ENCODE measurements around the gene RAB5IF. TPM values are rescaled to one million over a fixed set of nuclear protein-coding genes. Genes with fewer than 3 reads are reported as not detected.
A peak's percentile ranks its signal among the peaks of the same experiment; 100 is the strongest.

Gene RAB5IF
- total and polyA plus RNA-seq, 9 of the 15 experiments (the other 6 are each of a cell fraction or from before 2014, with no cell fraction given) = 26.5 to 198 (median 134) TPM

DNA sequence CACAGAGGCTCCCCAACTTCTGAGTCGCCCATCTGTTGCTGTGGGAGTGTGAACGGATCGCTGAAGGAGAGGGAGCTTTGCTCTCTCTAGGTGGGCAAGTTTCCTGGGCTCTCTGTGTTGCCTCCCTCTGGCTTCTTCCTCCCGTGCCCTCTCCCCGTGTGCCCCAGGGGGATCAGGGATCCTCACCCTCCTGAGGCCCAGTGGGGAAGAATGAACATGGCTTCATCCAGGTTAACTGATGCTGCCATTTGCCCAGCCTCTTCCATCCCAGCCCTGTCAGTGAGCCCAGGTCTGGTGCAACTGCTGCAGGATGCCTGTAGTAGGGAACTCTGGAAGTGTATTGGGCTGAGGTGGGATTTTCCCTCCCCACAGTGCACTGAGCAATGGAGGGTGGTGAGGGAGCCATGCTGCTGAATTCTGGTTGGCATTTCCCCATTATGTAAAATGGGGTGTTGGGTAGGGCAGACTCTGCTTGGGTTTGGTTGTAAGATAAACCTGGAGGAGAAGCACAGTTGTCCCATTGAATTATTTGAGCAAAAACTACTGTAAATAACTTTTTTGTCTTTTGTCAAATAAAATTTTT lies 12.1 kb upstream of the RAB5IF start:
- BruUV-seq (replicated peaks) = no TSS peak
- CTCF ChIA-PET (ENCODE audit: low intra/inter-chr PET ratio) = no interaction called here
- TF ChIP-seq ETV1 (tag; conservative IDR thresholded peaks at IDR 0.05; ENCODE audit: low read depth) = no peak
- TF ChIP-seq, protein P1, sequence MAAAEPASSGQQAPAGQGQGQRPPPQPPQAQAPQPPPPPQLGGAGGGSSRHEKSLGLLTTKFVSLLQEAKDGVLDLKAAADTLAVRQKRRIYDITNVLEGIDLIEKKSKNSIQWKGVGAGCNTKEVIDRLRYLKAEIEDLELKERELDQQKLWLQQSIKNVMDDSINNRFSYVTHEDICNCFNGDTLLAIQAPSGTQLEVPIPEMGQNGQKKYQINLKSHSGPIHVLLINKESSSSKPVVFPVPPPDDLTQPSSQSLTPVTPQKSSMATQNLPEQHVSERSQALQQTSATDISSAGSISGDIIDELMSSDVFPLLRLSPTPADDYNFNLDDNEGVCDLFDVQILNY (CRISPR knock-in tag; IDR thresholded peaks at IDR 0.05) = no peak
- TF ChIP-seq, protein P2, sequence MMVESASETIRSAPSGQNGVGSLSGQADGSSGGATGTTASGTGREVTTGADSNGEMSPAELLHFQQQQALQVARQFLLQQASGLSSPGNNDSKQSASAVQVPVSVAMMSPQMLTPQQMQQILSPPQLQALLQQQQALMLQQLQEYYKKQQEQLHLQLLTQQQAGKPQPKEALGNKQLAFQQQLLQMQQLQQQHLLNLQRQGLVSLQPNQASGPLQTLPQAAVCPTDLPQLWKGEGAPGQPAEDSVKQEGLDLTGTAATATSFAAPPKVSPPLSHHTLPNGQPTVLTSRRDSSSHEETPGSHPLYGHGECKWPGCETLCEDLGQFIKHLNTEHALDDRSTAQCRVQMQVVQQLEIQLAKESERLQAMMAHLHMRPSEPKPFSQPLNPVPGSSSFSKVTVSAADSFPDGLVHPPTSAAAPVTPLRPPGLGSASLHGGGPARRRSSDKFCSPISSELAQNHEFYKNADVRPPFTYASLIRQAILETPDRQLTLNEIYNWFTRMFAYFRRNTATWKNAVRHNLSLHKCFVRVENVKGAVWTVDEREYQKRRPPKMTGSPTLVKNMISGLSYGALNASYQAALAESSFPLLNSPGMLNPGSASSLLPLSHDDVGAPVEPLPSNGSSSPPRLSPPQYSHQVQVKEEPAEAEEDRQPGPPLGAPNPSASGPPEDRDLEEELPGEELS (CRISPR knock-in tag; IDR thresholded peaks at IDR 0.05; ENCODE audit: borderline replicate concordance) = no peak
- TF ChIP-seq, protein P3, sequence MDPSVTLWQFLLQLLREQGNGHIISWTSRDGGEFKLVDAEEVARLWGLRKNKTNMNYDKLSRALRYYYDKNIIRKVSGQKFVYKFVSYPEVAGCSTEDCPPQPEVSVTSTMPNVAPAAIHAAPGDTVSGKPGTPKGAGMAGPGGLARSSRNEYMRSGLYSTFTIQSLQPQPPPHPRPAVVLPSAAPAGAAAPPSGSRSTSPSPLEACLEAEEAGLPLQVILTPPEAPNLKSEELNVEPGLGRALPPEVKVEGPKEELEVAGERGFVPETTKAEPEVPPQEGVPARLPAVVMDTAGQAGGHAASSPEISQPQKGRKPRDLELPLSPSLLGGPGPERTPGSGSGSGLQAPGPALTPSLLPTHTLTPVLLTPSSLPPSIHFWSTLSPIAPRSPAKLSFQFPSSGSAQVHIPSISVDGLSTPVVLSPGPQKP (CRISPR knock-in tag; IDR thresholded peaks at IDR 0.05) = no peak
- no peak overlapping the region for H3K27ac ChIP-seq (ENCODE audit: extremely low read depth, low read depth, low read length)
- no peak for FAIRE-seq
- H3K4me1 ChIP-seq (replicated peaks in 1 of 2; ENCODE audit: control insufficient read depth in 2 of 2, insufficient read depth in 2 of 2, low read length in 2 of 2) = peaks cover 7 to 11% of the 10 kb centered on the region in 2 experiments
- H3K79me2 ChIP-seq (ENCODE audit: control insufficient read depth, insufficient read depth, low read length) = no peaks in the 10 kb centered on the region
- H3K9me3 ChIP-seq (replicated peaks; ENCODE audit: control insufficient read depth, insufficient read depth, low read depth, low read length) = no peaks in the 10 kb centered on the region
- POLR2A ChIA-PET = interaction anchor here (0.6 kb wide), 1 partner anchor 10 kb away, joined by 3 read pairs; no protein-coding TSS in a partner anchor
- in situ Hi-C loops (cut with MboI) = no loop called here
- no peak for DNase-seq (ENCODE audit: extremely low read depth in 1 of 4, low spot score in 3 of 4)
- H2AFZ ChIP-seq (ENCODE audit: low read depth, low read length) = no peak overlapping the region
- H3K27me3 ChIP-seq (ENCODE audit: control insufficient read depth in 2 of 2, insufficient read depth in 2 of 2, low read length in 2 of 2) = no peaks in the 10 kb centered on the region
- H3K4me2 ChIP-seq (ENCODE audit: insufficient read depth, low read length) = no peak overlapping the region
- peaks cover 18% of the 10 kb centered on the region; the same call in 2 of the 3 replicates for H3K36me3 ChIP-seq (ENCODE audit: control insufficient read depth, insufficient read depth, low read length)
- no peak for ATAC-seq
- peaks cover 3% of the 10 kb centered on the region for H3K9me1 ChIP-seq (ENCODE audit: control insufficient read depth, insufficient read depth, low read length)
- no peak overlapping the region for H3K4me3 ChIP-seq
- intact Hi-C loops (cut with micrococcal nuclease) = no loop called here
- H3K9ac ChIP-seq (ENCODE audit: insufficient read depth in 1 of 2, low read depth in 2 of 2, low read length in 2 of 2) = peak overlapping the region in 1 of 2 experiments; percentile 1; a peak in 1 of 4 replicates
- peaks cover 3% of the 10 kb centered on the region; the same call in 1 of the 2 replicates for H4K20me1 ChIP-seq (replicated peaks; ENCODE audit: control insufficient read depth, insufficient read depth, low read length)
- 81% methylated on average over 5 of the region's 5 CpGs for WGBS (ENCODE audit: insufficient coverage, low coverage, missing lambda C conversion rate)

Measured in K562 (cell line).